Hematopoietic multipotent progenitor cell treated with erythropoietin and hydrocortisone succinate and interleukin-3 and kit ligand, for 15 days (in vitro differentiated cells): ENCODE measurements around the gene PUM1.
A peak's percentile ranks its signal among the peaks of the same experiment; 100 is the strongest.
"Not testable (repeated sequence)": the region's sequence is repeated elsewhere in the genome, so short reads cannot be mapped to it uniquely, and the experiment has no call there.

Source experiments
- DNase-seq: peaks from one replicate; pipeline ENCODE4 v3.0.0-alpha.2; 2015; ENCODE audit warnings: low spot score

The PUM1 gene

DNA sequence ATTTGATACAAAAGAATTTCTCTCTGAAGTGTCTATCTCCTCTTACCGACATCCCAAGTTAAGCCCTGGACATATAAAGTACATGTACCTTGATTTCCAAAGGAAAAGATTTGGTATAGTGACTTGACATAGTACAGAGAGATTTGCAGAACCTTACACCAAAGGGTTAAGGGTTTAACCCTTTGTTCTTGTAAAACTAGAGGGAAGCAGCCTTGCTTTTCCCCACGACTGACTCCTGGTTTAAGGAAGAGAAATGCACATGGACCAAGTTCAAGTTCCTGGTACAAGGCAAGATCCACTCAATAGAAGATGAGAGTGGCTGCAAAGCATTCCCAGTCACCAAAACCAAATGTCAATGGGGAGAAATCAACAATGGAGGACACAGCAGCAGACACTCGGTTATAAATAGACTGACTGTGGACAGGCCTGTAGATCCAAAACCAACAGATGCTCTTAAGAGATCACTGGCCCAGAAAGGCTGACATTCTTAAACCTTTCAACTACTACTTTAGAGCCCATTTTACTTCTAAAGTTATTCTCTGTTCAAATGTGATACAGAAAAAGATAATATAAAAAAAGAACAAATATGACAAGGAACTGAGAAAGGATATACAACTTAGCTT, 69.4 kb downstream of the PUM1 start:
- DNase-seq: no peak

DNA sequence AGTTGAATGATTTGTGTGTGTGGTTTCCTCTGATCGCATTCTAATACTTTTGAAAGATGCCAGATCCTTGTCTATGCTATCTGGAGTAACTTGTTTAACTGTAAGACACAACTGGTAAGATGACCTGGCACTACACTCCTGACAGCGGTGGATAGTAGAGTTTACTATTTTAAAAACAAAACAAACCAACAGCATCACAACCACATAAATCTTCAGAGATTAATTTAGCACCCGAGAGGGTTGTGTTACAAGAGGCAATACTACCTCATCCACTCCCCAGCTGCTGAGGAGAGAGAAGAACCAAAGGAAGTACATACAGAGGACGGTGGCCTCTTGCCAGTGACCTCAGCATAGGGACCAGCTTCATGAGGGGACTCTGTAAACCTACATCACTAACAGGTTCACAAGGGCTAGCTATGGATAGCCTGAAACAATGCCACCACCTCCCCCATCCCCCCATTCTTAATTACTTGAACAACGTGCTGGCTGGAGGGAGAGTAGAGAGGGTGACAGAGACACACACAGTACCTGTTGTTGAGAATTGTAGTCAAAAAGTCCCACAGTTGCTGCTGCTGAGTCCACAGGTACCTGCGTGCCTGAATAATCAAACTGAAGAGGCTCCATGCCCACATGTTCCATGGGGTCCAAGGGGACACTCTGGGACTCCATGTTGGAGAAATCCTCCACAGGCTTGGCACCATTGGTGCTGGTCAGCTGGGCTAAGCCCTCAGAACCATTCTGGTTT, 73.5 kb downstream of the PUM1 start:
- no peak for DNase-seq

DNA sequence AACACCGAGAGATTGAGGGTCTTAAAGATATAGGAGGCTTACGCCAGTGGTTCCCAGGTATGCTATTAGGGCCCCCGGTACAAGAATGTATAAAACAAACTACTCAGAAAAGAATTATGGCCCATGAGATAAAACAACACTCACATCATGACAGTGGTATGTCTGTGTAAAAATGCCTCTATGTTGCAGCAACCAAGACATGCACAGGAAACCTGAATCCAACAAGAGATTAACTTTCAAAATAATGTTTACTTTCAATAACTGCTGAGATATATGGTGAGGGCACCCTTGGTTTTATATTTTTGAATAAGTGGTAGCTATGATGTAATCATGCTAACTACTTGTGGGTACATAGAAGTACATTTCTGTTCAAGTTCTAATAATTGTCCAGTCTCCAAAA, 74.9 kb downstream of the PUM1 start:
- DNase-seq: no peak

DNA sequence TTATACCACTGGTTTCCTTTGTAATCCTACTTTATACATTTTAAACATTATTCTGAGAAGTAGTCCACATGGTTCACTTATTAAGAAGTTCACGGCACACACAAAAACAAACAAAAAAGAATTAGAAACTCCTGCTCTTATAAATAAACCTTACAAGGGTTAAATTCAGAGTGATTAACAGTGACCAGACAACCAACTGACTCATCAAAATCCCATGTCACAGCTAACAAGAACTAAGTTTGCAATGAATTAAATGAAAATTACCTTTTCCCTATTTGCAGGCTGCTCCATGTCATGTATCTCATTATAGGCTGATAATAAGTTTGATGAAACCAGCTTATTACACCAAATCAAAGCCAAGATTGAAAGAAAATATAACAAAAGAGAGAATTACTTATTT, 77.5 kb downstream of the PUM1 start:
- no peak for DNase-seq

DNA sequence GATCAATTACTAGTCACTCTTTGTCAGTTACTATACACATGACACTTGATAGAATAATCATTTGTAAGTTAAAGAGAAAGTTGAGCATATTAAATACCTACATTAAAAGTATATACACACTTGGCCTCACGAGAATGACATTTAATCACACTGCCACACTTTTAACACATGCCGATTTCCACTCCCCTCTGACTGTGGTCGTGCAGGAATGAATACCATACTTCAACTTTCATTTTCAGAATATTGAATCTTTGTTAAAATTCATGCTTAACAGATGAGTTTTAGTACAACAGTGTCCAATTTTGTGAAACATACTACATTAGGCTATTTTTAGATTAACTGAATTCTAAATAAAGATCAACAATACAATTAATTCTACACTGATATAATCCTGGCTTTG, 78.8 kb downstream of the PUM1 start:
- DNase-seq: no peak

DNA sequence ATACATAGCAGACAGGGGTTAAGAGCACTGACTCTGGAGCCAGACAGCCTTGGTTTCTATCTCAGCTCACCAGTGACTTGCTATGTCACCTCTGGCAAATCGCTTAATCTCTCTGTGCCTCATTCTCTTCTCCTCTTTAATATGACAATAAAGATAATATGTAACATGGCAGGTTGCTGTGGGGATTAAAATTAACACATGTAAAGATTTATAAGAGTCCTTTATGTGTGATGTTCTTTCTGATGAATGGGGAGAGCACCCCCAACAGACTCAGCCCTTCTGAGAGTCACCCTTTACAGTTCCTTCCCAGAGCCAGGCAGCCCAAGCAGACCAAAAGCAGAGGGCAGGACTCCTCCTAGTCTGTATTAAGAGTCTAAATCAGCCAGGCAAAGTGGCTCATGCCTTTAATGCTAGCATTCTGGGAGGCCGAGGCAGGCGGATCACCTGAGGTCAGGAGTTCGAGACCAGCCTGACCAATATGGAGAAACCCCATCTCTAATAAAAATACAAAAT, 80.5 kb downstream of the PUM1 start:
- DNase-seq: no peak

DNA sequence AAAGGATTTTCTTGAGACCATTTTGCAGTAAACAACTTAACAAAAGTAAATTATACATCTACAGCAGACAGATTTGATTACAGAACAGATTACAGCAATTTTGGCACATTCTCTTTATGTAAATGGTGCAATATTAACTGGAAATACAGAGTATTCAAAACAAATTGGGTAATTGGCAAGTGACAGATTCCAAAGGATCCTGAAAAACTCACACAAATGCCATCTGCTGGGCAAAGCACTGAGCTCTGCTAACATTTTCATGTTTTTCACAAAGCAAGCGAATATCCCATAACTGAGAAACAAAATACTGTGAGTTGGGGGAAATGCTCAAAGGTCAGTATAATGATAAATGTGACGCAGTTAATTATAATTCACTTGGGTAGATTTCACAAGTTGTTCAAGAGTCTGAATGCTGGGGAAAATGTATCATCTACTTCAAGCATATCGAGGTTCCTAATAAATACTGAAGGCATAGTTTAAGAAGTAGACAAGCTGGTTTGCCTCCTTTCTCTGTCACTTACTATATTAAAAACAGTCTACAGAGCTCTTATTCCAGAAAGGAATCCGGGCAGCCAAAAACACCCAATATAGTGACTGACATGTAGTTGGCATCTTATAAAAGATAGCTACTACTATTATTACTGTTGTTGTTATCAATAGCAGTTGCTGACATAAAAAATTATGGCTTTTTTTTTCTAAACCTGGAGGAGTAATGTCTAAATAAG, 81.2 kb downstream of the PUM1 start:
- DNase-seq: no peak

DNA sequence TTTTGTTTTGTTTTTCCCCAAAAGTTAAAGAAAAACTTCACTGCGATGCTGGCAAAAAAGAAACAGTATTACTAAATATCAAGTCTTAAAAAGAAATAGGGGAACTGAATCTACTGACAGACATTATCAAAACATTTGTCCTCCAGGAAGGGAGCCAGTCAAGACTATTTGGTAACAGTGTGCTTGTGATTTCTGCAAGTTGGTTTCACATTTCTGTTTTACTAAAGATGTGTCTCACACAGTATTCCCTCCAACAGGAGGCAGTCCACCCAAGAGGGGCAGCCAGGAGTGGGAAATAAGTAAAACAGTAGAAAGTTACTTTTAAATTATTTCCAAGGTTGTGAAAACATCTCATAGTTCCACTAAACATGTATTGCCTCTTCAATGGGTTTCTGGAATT, 82.6 kb downstream of the PUM1 start:
- no peak for DNase-seq

DNA sequence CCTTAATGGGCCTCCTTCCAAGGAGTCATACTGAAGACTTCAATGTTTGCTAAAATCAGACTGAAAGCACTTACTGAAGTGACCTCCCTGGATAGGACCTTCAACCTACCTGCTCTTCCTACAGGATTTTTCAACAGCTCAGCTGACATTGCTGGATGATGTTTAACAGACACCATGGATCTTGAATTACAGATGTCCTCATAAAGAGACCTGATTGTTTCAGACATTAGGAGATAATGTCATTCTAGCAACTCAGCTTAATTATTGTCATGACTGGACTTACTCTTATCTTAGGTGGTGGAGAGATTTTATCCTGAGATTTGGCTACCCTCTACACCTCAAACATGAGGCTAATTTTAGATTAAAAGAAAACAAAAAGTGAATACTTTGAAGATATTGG, 83.1 kb downstream of the PUM1 start:
- no peak for DNase-seq

DNA sequence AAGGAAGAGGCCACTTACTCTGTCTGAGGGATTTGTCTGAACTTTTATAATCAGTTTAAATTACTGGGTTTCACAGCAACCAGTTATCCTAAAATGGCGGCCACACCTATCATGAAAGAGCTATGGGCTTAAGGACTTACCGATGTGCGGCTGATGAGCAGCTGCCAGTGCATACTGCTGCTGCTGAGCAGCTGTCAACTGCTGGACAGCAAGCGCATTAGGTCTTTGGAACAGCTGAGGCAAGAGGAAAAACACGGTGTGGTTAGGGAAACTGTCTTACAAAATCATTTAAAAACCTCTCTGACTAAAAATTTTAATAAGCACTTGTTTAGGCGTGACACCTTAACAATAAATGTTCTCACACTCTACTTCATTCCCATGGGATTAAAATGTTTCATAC, 84.3 kb downstream of the PUM1 start:
- DNase-seq: no peak

DNA sequence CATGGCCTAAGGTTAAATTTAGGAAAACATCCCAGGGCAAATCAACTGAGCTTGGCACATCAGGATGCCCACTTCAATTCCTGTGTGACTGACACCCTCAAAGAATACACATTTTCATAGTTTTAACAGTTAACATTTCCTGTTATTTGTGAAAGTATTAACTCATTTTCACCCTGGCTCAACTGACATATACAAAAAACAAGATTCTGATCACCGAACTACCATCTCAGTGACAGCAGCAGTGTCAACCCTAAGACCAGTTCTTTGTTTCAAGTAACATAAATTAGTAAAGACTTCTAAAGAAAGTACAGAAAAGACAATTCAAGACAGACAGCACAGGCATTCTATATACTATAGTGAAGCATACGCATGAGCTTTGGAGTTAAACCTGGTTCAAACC, 88.0 kb downstream of the PUM1 start:
- DNase-seq: no peak

DNA sequence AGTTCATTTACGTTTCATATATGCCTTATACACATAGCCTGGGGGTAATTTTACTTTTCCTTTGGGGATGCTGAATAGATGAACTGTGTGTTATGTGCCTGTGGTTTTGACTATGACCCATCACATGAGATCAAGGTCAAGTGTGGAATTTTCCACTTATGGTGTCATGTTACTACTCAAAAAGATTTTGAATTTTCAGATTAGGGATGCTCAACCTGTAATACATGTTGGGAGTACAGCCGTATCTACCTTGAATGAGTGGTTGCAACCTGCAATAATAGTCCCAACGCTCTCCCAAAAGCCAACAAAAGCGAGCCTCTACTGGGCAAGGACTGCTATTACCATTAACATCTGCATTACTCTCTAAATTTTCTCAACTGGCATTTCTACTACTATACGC, 88.4 kb downstream of the PUM1 start:
- DNase-seq: no peak

DNA sequence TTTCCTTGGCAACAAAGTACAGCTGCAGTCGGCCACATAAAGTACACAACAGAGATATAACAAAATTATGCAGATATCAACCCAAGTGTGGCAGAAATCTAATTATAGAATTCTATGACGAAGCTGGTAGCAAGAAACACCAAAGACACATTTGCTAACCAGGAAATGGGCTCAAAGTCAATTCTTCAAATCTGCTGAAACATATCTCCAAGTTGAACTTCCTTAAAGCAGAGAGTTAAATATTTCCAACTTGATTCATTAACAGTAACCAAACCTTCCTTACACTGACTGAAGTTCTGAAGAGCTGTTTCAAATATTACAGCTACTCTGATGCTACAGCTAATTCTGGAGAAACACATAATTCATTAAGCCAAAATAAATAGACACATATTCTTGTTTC, 89.4 kb downstream of the PUM1 start:
- no peak for DNase-seq

DNA sequence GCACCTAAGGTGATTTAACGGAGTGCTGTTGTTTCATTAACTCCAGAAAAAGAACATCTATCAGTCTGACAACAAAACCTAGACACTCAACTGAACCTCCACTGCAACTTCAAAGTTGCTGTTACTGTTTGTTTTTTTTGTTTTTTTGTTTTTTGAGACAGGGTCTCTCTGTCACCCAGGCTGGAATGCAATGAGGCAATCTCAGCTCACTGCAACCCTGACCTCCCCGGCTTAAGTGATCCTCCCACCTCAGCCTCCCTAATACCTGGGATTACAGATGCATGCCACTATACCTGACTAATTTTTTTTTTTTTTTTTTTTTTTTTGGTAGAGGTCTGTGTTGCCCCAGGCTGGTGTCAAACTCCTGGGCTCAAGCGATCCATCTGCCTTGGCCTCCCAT, 90.3 kb downstream of the PUM1 start:
- no peak for DNase-seq

DNA sequence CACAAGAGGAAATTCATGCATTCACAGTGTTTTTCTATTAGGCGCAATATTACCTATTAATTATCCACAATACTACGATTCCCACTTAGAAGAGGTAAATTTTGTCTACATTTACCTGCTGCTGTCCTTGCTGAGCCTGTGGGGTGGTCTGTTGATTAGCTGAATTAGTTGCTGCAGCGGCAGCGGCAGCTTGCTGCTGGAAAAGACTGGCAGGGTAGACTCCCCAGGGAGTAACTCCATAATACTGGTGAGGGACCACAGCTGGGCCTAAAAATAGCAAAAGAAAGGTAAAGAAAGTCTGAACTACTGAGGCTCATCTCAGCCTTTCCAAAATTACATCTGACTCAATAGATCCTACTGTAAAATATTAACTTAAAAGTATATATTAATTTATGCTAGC, 91.0 kb downstream of the PUM1 start:
- no peak for DNase-seq

DNA sequence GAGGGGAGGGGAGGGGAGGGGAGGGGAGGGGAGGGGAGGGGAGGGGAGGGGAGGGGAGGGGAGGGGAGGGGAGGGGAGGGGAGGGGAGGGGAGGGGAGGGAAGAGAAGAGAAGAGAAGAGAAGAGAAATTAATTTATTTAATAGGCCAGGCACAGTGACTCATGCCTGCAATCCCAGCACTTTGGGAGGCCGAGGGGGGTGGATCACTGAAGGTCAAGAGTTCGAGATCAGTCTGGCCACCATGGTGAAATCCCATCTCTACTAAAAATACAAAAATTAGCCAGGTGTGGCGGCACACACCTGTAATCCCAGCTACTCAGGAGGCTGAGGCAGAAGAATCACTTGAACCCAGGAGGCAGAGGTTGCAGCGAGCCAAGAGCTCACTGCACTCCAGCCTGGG, 93.2 kb downstream of the PUM1 start:
- DNase-seq: not testable (repeated sequence)

DNA sequence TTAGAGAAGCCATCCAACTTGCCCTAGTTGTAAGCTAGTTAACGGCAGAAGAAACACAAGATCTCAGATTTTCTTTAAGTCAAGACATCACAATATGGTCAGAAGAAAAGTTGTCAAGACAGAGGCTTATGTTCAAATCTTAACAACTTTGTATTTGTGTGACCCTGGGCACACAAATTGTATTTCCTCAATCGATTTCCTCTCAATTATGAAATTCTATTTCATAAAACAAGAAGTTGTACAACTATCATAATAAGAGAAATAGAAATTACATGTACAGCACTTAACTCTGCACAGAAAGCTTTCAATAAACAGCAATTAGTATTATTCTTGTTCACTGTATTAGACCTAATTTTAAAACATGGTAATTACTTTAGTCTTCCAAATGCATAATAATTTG, 94.0 kb downstream of the PUM1 start:
- DNase-seq: no peak

DNA sequence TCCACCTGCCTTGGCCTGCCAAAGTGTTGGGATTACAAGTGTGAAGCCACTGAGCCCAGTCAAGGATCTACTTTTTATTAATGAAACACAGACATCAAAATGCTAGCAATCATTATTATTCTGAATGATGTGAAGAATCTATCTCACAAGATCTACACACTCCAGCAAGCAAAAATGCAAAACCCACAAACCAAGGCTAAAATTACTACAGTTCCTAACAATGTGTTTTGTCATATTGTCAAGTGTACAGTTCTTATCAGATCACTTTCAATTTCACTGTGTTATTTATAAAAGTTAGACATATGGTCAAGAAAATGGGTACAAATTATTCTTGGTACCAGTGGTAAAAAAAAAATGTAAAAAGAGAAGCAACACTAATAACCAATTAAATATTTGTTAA, 95.6 kb downstream of the PUM1 start:
- DNase-seq: no peak

DNA sequence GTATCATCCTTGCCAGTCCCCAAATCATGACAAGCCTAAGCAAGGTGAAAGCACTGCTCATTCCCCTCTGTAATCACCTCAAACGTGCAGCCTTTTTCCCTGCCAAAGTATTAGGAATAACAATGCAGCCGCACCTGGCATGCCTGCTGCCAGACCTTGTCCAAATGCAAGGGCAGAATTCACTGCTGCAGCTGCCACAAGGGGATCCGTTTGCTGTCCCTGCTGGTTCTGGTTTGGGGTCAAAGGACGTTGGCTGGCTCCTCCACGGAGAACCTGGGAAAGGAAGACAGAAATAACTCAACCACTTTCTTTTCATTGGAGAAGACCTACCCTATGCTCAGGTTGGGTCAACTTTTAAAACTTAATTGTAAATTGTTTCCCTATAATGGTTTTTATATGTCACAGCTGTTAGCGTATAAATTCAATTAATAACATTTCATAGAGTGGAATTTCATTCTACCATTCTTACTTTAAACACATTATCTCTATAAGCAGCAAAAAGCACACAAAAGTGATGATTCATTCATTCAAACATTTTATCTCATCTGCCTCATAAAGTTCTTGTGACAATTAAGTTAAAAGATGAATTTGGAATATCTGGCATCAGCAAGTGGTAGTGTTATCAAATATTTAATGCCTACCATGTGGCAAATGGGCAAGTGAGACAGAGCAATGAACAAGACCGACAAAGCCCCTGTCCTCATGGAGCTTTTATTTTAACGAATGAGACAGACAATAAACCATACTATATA, 97.1 kb downstream of the PUM1 start:
- no peak for DNase-seq

DNA sequence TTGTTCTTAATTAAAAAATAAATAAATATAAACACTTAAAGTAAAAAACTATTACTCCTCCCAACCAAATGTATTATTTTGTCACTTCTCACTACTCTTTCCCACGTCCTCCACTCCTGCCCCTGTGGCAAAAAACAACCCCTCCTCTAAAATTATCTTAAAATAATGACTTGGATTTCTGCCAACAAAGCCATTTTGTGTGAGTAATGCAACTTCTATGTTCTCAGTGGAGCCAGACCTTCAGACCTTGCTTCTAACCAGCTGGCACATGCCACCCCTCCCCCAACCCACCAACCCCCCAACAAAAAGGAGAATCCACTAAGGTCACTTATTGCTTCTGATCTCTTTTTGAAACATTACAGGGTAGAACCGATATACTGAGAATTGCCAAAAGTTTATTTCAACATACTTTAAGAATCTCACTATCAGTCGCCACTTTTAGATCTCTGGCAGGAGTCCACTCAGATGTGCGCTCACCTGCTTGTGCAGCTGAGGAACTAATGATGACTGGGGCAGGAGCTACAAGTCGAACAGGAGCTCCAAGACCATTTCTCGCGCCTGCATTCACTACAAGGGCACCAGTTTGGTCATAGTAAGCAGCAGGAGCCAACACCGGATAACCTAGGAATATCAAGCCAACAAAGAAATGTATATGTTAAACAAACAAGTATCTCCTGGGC, 98.7 kb downstream of the PUM1 start:
- DNase-seq: peak; percentile 47

DNA sequence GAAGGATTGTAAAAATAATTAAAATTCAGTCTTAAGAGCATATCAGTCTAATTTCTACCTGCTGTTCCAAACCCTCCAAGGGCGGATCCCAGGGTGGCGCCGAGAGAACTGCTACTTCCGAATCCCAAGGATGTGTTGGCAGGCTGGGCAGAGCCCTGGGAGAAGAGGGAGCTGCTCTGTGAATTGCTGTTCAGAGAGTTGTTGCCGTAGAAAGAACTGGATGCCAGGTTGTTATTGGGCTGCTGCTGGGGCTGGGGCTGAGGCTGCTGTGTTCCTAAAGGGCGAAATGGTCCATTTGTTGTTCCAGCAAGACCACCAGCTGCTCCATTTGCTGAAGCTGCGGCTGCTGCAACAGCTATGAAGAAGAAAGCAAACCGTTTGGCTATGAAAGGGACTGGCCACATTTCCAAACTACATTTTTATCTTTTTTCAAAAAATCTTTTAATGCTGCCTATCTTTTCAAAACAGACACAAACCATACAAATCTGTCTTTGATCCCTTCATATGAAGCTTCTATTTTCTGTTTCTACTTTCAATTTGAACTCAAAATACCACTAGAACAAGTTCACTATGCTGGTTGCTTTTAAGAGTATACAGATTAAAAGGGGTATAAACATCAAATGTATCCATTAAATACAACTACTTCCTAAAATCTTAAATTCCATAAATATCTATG, 99.5 kb downstream of the PUM1 start:
- DNase-seq: no peak
